DND-41 (cell line): Measurements from ENCODE around the gene FRS2.

Experiments used
- CTCF ChIP-seq: IDR thresholded peaks from 2 replicates; pipeline ENCODE4 v1.5.1; 2012; ENCODE audit warnings: borderline replicate concordance, low read length, moderate library complexity, mild to moderate bottlenecking; ENCODE audit not compliant: poor library complexity, severe bottlenecking; ENCODE audit errors: extremely low read depth
- EZH2 ChIP-seq: IDR thresholded peaks from 3 replicates; pipeline ENCODE4 v1.6.1; 2012; ENCODE audit warnings: borderline replicate concordance, low read depth, mild to moderate bottlenecking, moderate library complexity, low read length, inconsistent platforms; ENCODE audit not compliant: severe bottlenecking

GRCh38 chr12:69423037-69423905, 46.9 kb upstream of the FRS2 start:
- TF ChIP-seq CTCF (no peak), EZH2 (no peak)
